H1 (cell line): ENCODE data around the gene KCNH4. TPM values are rescaled to one million over a fixed set of nuclear protein-coding genes. Genes with fewer than 3 reads are reported as not detected.

Experiments
- CHD7 ChIP-seq: fragments of 300-600 bp; sonication (generic); IDR thresholded peaks from 2 replicates; pipeline ENCODE4 v1.7.1; 2012; ENCODE audit warnings: low read length, moderate library complexity, mild to moderate bottlenecking, inconsistent platforms; ENCODE audit not compliant: insufficient replicate concordance
- E2F6 ChIP-seq: IDR thresholded peaks from 2 replicates; pipeline ENCODE4 v1.6.1; 2012; ENCODE audit warnings: inconsistent platforms
- EP300 ChIP-seq, 2 experiments: IDR thresholded peaks; 1 replicate in 1 of 2; 2 replicates in 1 of 2; pipeline ENCODE4 v1.6.1; 2011 to 2012; ENCODE audit warnings: low read depth in 2 of 2, low read length in 2 of 2, mild to moderate bottlenecking in 2 of 2, borderline replicate concordance in 1 of 2, inconsistent platforms in 1 of 2, moderate library complexity in 1 of 2
- GTF2F1 ChIP-seq: IDR thresholded peaks from 2 replicates; pipeline ENCODE4 v1.6.1; 2012; ENCODE audit warnings: low read depth, low read length, improper control_type of control experiment, borderline replicate concordance
- KDM4A ChIP-seq: IDR thresholded peaks from one replicate; pipeline ENCODE4 v1.7.1; 2012; ENCODE audit warnings: low read depth, mild to moderate bottlenecking, moderate library complexity, low read length, inconsistent platforms; ENCODE audit not compliant: severe bottlenecking
- NANOG ChIP-seq: IDR thresholded peaks from 2 replicates; pipeline ENCODE4 v1.6.1; 2011; ENCODE audit warnings: low read length, low read depth, mild to moderate bottlenecking, inconsistent platforms; ENCODE audit not compliant: insufficient read depth, poor library complexity, severe bottlenecking
- NRF1 ChIP-seq: IDR thresholded peaks from 2 replicates; pipeline ENCODE4 v1.6.1; 2011; ENCODE audit warnings: mild to moderate bottlenecking, low read depth, low read length, improper control_type of control experiment
- TAF1 ChIP-seq: IDR thresholded peaks from 2 replicates; pipeline ENCODE4 v1.6.1; 2011; ENCODE audit warnings: mild to moderate bottlenecking, low read depth, low read length
- polyA plus RNA-seq, 7 experiments: library from polyadenylated mRNA; depleted of rRNA in 3 of 7; stranded (reverse) in 5 of 7; unstranded in 2 of 7; fragments of >200 nt in 5 of 7; fragments of 200-250 nt in 2 of 7; gene quantifications; 1 replicate in 5 of 7; 2 replicates in 1 of 7; 4 replicates in 1 of 7; pipeline versions ENCODE4 v1.2.1 to v1.2.3, GENCODE V29; 2011 to 2013; ENCODE audit warnings: missing spikeins in 2 of 7, mixed read lengths in 2 of 7
- total RNA-seq: library from RNA; stranded (reverse); fragmentation: NEBNext Ultra II Directional; extraction: Animal tissue kit (Norgen Biotek cat#: 25700); gene quantifications from 2 replicates; pipeline ENCODE4 v1.2.1, GENCODE V29; 2021

KCNH4 gene
- total and polyA plus RNA-seq, 2 of the 8 experiments (the other 6 are each of a cell fraction or from before 2014, with no cell fraction given) = 0.44 to 0.47 TPM

GRCh38 chr17:42165751-42166150 is 15.2 kb downstream of the KCNH4 start (continued):
- TF ChIP-seq CHD7 (no peak), KDM4A (no peak), GTF2F1 (no peak), TAF1 (no peak), NANOG (no peak), E2F6 (no peak), NRF1 (no peak), EP300 (IDR thresholded peaks at IDR 0.05; ENCODE audit: borderline replicate concordance in 1 of 2, low read depth in 2 of 2, low read length in 2 of 2) (no peak)
- TF ChIP-seq, all 59 proteins: peak for 0
